Central memory CD8-positive, alpha-beta T cell (primary cell): ENCODE results near the gene TRIM43.
"Not testable (repeated sequence)": the region's sequence is repeated elsewhere in the genome, so short reads cannot be mapped to it uniquely, and the experiment has no call there.

Experiments used
- ATAC-seq: fragments of 150-1000 bp; cut with Tn5 transposase; replicated peaks from 2 replicates; pipeline ENCODE4 v1.10.0; 2022; ENCODE audit warnings: mild to moderate bottlenecking, moderate FRiP score, moderate number of reproducible peaks; ENCODE audit not compliant: poor library complexity, severe bottlenecking; ENCODE audit errors: extremely low read depth
- DNase-seq, 2 donors: peaks; one replicate each; pipeline ENCODE4 v3.0.0; 2021; ENCODE audit warnings: low spot score in 2 of 2
- H3K27ac Mint-ChIP-seq: one replicate; pipeline ENCODE4 v1.8.0; 2022; ENCODE audit warnings: low read depth, mild to moderate bottlenecking, moderate library complexity, mixed read lengths
- H3K27me3 Mint-ChIP-seq: one replicate; pipeline ENCODE4 v1.8.0; 2022; ENCODE audit warnings: mixed read lengths
- H3K36me3 Mint-ChIP-seq: one replicate; pipeline ENCODE4 v1.8.0; 2022; ENCODE audit warnings: mild to moderate bottlenecking, moderate library complexity, mixed read lengths; ENCODE audit not compliant: insufficient read depth
- H3K4me1 Mint-ChIP-seq: one replicate; pipeline ENCODE4 v1.8.0; 2022; ENCODE audit warnings: mixed read lengths
- H3K4me3 Mint-ChIP-seq: one replicate; pipeline ENCODE4 v1.8.0; 2022; ENCODE audit warnings: mild to moderate bottlenecking, moderate library complexity, mixed read lengths
- H3K9me3 Mint-ChIP-seq: one replicate; pipeline ENCODE4 v1.8.0; 2022; ENCODE audit warnings: mixed read lengths

Gene TRIM43

DNA sequence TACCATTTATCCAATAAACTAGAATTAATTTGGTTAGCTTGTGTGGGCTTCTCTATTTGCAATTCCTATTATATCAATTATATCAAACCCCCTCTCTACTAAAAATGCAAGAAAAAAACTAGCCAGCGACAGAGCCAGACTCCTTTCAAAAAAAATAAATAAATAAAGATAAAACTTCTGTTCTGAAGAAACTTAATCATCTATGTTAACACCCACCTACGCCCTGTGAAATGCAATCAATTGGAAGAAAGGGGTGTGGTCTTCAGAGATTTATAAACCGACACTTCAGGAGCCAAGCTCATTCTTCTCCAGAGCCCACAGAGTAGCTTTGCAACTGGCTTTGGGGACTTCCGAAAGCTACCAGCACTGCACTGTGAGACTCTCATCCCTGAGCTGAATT, at the start of gene TRIM43:
TRIM43 (plus strand) TSS at position 301 of the 400 bp plus-strand sequence. CDS start 2,023 bp downstream, outside the sequence.
- not testable (repeated sequence) for H3K4me3 Mint-ChIP-seq, H3K36me3 Mint-ChIP-seq, H3K9me3 Mint-ChIP-seq, ATAC-seq, DNase-seq, H3K27ac Mint-ChIP-seq, H3K4me1 Mint-ChIP-seq
- H3K27me3 Mint-ChIP-seq, result peaks cover 17% of the 10 kb centered on the region

GRCh38 chr2:95551055-95551568, 40.7 kb upstream of the TRIM43 start:
- Mint-ChIP-seq H3K27ac (no peak overlapping the region), H3K36me3 (no peaks in the 10 kb centered on the region), H3K4me3 (no peak overlapping the region), H3K27me3 (peaks cover 30% of the 10 kb centered on the region), H3K4me1 (no peaks in the 10 kb centered on the region), H3K9me3 (no peaks in the 10 kb centered on the region)
- ATAC-seq, result no peak
- no peak for DNase-seq

DNA sequence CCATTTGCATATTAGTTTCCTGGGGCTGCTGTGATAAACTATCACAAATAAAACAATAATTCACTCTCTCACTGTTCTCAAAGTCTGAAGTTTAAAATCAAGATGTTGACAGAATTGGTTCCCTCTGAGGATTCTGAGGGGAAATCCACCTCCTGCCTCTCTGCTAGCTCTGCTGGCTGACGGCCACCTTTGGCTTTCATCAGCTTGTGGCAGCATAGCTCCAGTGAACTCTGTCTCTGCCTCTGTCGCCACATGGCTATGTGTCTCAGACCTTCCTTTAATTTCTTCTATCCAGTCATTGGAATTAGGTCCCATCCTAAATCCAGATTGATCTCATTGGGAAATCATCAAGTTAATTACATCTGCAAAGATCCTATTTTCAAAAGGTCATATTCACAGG, 38.9 kb upstream of the TRIM43 start:
- no peak for DNase-seq
- no peaks in the 10 kb centered on the region for H3K9me3 Mint-ChIP-seq
- H3K36me3 Mint-ChIP-seq, result no peaks in the 10 kb centered on the region
- no peak overlapping the region for H3K4me3 Mint-ChIP-seq
- H3K27ac Mint-ChIP-seq, result no peak overlapping the region
- no peak for ATAC-seq
- H3K4me1 Mint-ChIP-seq, result no peaks in the 10 kb centered on the region
- H3K27me3 Mint-ChIP-seq, result peaks cover 30% of the 10 kb centered on the region

DNA sequence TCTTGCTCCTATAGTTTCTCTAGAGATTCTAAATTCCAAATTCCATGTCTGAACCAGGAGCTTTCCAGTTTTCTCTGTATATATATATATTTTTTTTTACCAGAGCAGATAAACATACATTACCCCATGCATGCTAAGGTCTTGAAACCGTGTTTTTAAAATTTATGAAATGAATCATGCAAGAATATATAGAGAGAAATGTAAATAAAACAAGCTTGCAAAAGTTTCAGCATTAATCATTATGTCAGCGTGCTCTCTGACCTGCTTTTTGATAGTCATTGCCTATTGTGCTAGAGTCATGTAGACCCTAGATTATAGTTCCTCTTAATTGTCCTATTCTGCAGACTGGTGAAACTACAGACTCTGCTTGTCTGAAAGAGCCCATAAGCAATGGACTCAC, 22.6 kb upstream of the TRIM43 start:
- H3K4me1 Mint-ChIP-seq, result no peaks in the 10 kb centered on the region
- H3K27me3 Mint-ChIP-seq, result peaks cover 46% of the 10 kb centered on the region
- H3K9me3 Mint-ChIP-seq, result no peaks in the 10 kb centered on the region
- no peak overlapping the region for H3K27ac Mint-ChIP-seq
- no peaks in the 10 kb centered on the region for H3K36me3 Mint-ChIP-seq
- no peak overlapping the region for H3K4me3 Mint-ChIP-seq
- no peak for ATAC-seq
- no peak for DNase-seq

GRCh38 chr2:95573866-95574265, 17.9 kb upstream of the TRIM43 start:
- H3K27ac Mint-ChIP-seq, result no peak overlapping the region
- H3K9me3 Mint-ChIP-seq, result no peaks in the 10 kb centered on the region
- no peak for ATAC-seq
- no peak overlapping the region for H3K4me3 Mint-ChIP-seq
- peaks cover 42% of the 10 kb centered on the region for H3K27me3 Mint-ChIP-seq
- no peaks in the 10 kb centered on the region for H3K36me3 Mint-ChIP-seq
- H3K4me1 Mint-ChIP-seq, result no peaks in the 10 kb centered on the region
- no peak for DNase-seq

GRCh38 chr2:95574506-95574905, 17.3 kb upstream of the TRIM43 start:
- Mint-ChIP-seq H3K9me3 (no peaks in the 10 kb centered on the region), H3K4me1 (no peaks in the 10 kb centered on the region), H3K27me3 (peaks cover 35% of the 10 kb centered on the region), H3K36me3 (no peaks in the 10 kb centered on the region), H3K4me3 (no peak overlapping the region), H3K27ac (no peak overlapping the region)
- ATAC-seq (no peak), DNase-seq (no peak)

- H3K36me3 Mint-ChIP-seq, result no peaks in the 10 kb centered on the region
- ATAC-seq (no peak), DNase-seq (no peak)
- H3K27ac Mint-ChIP-seq, result no peak overlapping the region
- no peak overlapping the region for H3K4me3 Mint-ChIP-seq
- no peaks in the 10 kb centered on the region for H3K4me1 Mint-ChIP-seq
- H3K9me3 Mint-ChIP-seq, result no peaks in the 10 kb centered on the region
- peaks cover 22% of the 10 kb centered on the region for H3K27me3 Mint-ChIP-seq
These were observed 15.9 kb upstream of the TRIM43 start for GRCh38 chr2:95575857-95576256.

DNA sequence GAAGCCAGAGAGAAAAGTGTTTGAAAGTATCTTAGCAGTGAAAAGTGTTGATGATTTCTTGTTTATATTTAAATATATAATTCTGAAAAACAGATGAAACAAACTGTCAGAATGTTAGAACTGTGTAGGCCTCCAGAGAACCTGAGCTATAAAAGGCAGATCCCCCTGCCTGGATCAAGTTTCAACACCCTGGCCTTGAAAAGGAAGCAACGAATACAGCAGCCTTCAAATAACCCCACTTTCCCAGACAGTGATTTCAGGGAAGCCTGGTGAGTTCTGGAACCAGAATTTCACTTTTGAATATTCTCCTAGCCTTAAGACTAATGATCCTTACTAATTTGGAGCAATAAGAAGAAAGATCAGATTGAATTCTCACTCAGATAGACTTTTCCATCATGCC, 13.3 kb upstream of the TRIM43 start:
- Mint-ChIP-seq H3K9me3 (no peaks in the 10 kb centered on the region), H3K4me3 (no peak overlapping the region), H3K27ac (no peak overlapping the region), H3K4me1 (no peaks in the 10 kb centered on the region), H3K27me3 (peaks cover 22% of the 10 kb centered on the region), H3K36me3 (no peaks in the 10 kb centered on the region)
- DNase-seq (no peak), ATAC-seq (no peak)

GRCh38 chr2:95583545-95583944, 8.3 kb upstream of the TRIM43 start:
- H3K36me3 Mint-ChIP-seq, DNase-seq, H3K27ac Mint-ChIP-seq, H3K4me3 Mint-ChIP-seq, ATAC-seq, H3K4me1 Mint-ChIP-seq, H3K9me3 Mint-ChIP-seq, H3K27me3 Mint-ChIP-seq: not testable (repeated sequence)

DNA sequence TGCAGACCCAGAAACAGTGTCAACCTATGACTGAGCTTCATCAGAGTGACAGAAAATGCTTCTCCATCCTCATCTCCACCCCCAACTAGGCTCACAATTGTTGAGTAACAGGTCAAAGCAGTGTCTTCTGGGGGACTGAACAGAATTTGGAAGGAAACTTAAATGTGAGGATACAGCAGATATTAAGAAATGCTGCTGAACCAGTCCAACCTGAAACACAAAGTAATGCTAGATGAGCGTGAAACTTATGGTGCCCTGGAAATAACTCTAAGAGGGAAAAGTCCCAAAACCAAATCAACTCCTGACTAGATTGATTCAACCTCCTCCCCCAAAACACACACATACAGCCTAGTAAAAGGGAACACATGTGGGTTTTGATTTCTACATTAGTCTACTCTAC, 7.5 kb upstream of the TRIM43 start:
- not testable (repeated sequence) for H3K9me3 Mint-ChIP-seq, H3K36me3 Mint-ChIP-seq, H3K4me3 Mint-ChIP-seq, H3K4me1 Mint-ChIP-seq, H3K27ac Mint-ChIP-seq, DNase-seq, ATAC-seq, H3K27me3 Mint-ChIP-seq

GRCh38 chr2:95589777-95590536, 1.8 kb upstream of the TRIM43 start:
- not testable (repeated sequence) for ATAC-seq, H3K4me1 Mint-ChIP-seq, DNase-seq, H3K27me3 Mint-ChIP-seq, H3K9me3 Mint-ChIP-seq, H3K36me3 Mint-ChIP-seq, H3K27ac Mint-ChIP-seq, H3K4me3 Mint-ChIP-seq

- not testable (repeated sequence) for H3K4me3 Mint-ChIP-seq, H3K9me3 Mint-ChIP-seq, H3K27ac Mint-ChIP-seq, H3K36me3 Mint-ChIP-seq, DNase-seq, H3K4me1 Mint-ChIP-seq, ATAC-seq
- peaks cover 17% of the 10 kb centered on the region for H3K27me3 Mint-ChIP-seq
These were observed 1.2 kb downstream of the TRIM43 start for GRCh38 chr2:95592973-95593372.

DNA sequence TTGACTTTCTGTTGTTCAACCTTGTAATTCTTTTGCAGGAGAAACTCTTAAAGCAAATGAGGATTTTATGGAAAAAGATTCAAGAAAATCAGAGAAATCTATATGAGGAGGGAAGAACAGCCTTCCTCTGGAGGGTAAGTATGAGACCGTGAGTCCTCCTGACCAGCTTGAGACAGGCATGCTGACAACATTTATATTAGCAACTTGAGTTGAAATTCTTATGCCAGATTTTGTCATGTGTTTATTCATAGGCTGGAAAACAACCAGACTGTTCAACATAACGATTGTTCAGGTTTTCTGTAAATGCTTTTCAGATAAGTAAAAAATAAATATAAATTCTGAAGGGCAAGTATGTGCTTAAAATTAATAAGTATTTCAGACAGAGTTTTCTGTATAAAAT, 3.2 kb downstream of the TRIM43 start:
- H3K27me3 Mint-ChIP-seq, result peaks cover 17% of the 10 kb centered on the region
- ATAC-seq, result not testable (repeated sequence)

More for the DNA sequence above, 3.2 kb downstream of the TRIM43 start:
- H3K9me3 Mint-ChIP-seq, H3K36me3 Mint-ChIP-seq, H3K27ac Mint-ChIP-seq, H3K4me1 Mint-ChIP-seq, H3K4me3 Mint-ChIP-seq, DNase-seq: not testable (repeated sequence)
